GM18868 (cell line): ENCODE results near the gene TMC5.
"Not testable (repeated sequence)": the region's sequence is repeated elsewhere in the genome, so short reads cannot be mapped to it uniquely, and the experiment has no call there.

Source experiments
- ATAC-seq: cut with Tn5 transposase; IDR thresholded peaks from one replicate; pipeline ENCODE4 v1.9.1; 2021; ENCODE audit warnings: mild to moderate bottlenecking, moderate library complexity; ENCODE audit not compliant: unreplicated experiment

The TMC5 gene

DNA sequence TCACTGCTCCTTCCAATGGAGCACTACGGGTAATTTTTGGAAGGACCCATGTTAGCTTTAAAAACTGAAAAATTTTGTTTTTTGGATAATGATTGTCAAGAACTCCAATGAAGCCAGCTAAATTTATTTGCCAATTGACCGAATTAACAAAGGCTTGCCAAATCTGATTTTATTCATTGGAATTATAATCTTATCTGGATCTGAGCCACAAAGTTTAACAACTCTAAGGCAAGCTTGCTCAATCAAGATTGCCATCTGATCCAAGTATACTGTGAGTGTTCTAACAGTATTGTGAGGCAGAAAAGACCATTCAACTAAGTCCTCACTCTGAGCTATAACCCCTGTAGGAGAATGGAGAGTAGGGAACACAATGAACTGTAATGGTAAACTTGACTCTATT lies 20.3 kb upstream of the TMC5 start:
- ATAC-seq, result not testable (repeated sequence)

- no peak for ATAC-seq
Observed at GRCh38 chr16:19400711-19401110, 17.0 kb upstream of the TMC5 start.

DNA sequence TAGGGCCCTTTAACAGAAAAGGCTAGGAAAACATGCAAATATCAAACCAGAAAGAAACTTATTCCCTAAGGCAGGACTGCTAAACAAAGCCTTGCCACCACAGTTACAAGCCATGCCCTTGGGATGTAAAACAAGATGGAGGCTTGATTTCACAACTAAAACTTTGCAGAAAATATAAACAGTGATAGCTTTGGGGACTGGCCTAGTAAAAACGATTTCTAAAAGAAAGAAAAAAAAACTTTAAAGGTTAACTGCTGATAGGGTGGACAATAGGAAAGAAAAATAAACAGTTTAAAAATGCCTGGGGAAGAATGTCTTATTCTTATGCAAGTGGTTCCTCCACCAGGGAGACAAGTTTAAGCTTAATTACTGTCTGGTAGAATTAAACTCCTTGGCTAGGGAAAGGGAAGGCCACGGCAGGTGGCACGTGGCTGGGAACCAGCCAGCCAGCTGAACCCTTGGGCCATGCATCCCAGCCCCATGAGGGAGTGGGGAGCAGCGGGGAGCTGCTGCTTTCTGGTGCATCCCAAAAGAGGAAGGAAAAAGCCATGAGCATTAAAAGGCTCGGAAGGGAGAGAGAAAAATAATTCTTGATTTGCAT lies 10.7 kb upstream of the TMC5 start:
- ATAC-seq, result no peak

DNA sequence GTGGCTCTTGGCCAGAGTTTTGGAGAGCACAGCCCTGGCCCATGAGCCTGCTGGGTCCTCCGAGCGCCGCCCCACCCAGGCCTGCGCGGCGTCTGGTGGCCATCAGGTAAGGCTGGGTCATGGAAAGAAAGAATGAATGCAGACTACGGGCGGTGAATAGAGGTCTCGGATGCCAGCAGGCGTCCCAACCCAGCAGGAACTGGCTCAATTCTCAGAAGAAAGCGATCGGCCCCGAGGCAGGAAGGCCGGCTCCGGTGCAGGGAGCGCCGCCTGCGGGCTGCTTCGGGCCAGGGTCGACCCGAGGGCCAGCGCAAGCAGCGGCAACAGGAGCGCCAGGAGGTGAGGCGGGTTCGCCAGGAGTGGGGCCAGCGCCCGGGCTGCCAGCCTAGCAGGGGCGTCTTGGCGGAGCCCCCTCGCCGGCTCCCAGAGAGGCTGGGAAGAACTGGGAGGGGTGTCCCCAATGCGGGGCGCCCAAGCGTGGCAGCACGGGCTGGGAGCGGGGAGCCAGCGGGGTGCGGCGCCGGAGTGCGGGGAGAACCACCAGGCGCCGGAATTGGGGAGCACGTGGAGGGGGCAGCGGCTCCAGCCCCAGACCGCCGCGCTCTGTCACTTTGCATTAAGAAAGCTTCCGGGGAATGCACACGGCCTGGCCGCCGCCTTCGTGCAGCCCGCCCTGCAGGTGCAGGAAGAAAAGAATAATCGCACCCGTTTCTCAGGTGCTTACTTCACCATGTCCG lies 7.1 kb upstream of the TMC5 start:
- ATAC-seq, result no peak

DNA sequence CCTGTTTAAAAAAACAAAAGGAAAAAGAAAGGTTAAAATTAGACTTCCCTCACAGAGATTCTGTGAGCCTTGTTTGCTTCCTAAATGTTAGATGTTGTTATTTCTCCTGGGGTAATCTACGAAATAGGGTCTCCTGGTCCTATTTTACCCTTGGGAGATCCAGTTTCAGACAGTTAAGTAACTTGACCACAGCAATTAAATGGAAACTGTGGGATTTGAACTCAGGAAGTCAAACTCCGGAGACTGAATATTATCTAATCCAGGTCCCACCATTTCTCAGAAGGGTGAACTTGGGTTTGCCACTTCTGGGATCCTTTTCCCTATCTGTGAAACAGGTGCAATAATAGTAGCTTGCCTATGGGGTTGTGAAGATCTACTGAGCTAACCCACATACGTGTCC lies 6.4 kb upstream of the TMC5 start:
- no peak for ATAC-seq

DNA sequence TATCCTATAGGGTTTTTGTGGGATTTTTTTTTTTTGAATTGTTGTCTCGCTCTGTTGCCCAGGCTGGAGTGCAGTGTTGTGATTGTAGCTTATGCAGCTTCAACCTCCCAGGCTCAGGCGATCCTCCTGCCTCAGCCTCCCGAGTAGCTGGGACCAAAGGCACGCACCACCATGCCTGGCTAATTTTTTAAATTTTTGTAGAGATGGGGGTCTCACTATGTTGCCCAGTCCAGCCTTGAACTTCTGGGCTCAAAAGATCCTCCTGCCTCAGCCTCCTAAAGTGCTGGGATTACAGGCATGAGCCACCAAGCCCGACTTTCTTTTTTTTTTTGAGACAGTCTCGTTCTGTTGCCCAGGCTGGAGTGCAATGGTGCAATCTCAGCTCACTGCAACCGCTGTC lies 5.6 kb upstream of the TMC5 start:
- ATAC-seq, result not testable (repeated sequence)

DNA sequence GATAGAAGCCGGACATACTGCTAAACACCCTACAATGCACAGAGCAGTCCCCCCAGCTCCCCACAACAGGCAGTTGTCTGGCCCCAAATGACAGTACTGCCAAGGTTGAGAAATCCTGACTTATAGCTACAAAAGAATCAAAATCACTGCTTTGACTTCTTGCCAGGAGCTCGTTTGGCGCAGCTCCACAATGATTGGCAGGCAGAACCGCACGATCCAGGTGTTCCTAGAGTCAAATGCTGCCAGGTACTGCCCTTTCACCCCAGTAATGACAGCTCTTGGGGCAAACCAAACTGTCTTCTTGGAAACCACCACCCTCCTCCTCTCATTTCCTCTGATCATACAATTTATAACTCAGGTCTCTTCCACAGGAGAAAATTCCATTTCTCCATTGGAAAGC lies 2.2 kb upstream of the TMC5 start:
- ATAC-seq, result no peak

- no peak for ATAC-seq
Observed at GRCh38 chr16:19415918-19416317, 1.8 kb upstream of the TMC5 start.

DNA sequence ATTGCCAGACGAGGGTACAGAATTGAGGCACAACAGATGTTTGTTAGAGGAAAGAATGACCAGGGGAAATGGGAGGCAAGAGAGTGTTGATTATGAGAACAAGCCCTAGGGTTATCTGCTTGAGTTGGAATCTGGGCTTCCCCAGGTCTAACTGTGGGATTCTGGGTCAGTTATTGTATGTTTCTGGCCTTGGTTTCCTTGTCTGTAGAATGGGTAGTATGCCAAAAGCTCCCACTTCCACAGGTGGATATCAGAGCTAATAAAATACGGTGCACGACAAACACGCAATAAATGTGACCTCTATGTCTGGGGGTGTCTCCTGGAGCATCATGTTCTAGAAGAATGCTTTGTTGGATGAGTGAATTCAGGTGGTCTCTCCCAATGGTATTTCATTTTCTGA lies 517 bp downstream of the TMC5 start:
- ATAC-seq, result no peak

DNA sequence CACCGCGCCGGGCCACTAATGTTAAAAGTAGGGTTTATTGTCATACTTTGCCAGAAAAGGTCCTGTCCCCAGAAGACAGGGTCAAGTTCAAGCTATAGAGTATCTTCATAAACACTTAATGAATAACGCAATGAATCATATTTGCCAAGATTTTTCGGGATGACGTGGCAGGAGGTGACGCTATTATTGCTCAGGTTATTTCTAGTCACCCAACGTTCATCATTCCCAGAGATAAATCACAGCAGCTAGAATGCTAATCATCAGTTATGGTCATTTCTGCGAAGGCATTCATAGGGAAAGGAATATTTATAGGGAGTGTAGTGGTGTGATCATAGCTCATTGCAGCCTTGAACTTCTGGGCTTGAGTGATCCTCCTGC lies 2.0 kb downstream of the TMC5 start:
- ATAC-seq, result no peak

GRCh38 chr16:19424478-19424877 lies 6.8 kb downstream of the TMC5 start:
- ATAC-seq, result no peak

GRCh38 chr16:19430345-19430744 lies 12.7 kb downstream of the TMC5 start:
- ATAC-seq, result no peak

DNA sequence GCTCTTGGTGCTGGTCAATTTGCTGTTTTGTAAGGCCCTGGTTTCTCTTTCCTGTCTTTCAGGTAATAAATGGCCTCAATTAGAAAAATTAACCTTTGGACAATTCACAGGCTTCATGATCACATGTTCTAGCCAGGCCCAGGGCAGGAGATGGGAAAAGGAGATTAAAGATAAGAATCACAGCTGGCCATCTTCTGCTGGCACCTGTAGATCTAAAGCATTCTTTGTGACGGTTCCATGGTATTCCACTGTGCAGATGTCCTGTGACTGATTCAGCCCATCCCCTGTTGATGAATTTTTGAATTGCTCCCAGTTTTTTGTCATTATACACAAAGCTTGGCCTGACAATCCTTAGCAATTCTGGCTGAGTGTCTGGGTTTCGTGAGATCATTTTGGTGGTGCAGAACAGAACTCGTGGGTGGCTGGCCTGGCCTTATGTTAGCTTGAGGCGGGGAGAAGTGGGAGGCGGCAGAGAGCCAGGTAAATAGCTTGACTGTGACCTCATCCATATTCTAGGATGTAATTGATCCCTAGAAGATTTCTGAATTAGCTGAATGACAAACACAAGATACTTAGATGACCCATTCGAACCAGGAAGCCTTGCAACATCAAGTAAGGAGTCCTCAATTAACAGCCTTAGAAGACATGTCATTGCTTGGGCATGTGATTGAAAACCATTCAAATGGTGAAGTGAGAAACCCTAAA lies 14.1 kb downstream of the TMC5 start:
- ATAC-seq, result no peak

DNA sequence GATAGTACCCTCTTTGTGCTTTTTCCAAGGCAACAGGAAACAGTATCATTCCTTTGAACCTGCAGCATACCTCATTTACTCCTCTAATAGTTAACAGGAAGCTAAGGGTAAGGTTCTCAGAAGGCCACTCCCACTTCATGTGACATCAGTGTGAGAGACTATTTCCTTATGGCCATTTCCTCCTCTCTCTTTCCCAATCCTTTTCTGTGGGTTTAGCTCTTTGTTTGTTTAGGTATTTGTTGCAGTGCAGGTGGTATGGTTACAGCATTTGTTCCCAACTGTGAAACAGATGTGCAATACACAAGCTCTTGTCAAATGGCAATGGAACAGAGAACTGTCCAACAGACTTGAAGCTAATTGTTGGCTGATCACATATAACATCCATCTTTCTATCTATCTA lies 14.7 kb downstream of the TMC5 start:
- ATAC-seq, result no peak

DNA sequence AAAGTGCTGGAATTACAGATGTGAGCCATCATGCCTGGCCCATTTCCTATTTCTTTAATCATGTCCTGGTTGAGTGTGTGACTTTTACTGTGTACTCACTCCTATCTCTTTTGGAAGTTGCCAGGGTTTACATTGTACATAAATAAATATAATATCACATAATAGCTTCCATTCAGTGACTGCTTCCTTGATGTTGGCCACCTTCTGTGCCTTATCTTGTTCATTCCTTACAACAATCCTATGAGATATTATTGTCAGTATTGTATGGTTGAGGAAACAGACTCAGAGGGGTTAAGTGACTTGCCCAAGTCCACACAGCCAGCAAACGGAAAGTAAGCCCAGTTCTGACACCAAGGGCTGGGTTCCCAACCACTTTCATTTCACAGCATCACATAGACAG lies 16.9 kb downstream of the TMC5 start:
- ATAC-seq, result no peak

GRCh38 chr16:19436540-19436939 lies 18.9 kb downstream of the TMC5 start:
- no peak for ATAC-seq

- no peak for ATAC-seq
Observed at GRCh38 chr16:19437280-19437679, 19.6 kb downstream of the TMC5 start.

DNA sequence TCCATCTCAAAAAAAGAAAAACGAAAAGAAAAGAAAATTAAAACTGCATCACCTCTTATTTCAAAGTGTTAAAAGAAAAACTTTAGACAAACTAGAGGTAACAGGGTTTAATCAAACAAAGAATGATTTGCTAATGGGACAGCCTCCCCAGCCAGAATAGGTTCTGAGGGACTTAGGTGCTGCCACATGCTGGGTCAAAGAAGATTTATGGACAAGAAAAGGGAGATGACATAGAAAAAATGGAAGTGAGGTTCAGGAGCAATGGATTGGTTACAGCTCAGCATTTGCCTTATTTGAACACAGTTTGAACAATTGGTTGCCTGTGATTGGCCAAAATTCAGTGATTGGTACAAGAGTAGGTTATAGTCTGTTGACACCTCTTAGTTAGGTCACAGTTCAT lies 21.1 kb downstream of the TMC5 start:
- no peak for ATAC-seq

- no peak for ATAC-seq
Observed at GRCh38 chr16:19439483-19439882, 21.8 kb downstream of the TMC5 start.

- no peak for ATAC-seq
Observed at GRCh38 chr16:19443659-19444058, 26.0 kb downstream of the TMC5 start.

DNA sequence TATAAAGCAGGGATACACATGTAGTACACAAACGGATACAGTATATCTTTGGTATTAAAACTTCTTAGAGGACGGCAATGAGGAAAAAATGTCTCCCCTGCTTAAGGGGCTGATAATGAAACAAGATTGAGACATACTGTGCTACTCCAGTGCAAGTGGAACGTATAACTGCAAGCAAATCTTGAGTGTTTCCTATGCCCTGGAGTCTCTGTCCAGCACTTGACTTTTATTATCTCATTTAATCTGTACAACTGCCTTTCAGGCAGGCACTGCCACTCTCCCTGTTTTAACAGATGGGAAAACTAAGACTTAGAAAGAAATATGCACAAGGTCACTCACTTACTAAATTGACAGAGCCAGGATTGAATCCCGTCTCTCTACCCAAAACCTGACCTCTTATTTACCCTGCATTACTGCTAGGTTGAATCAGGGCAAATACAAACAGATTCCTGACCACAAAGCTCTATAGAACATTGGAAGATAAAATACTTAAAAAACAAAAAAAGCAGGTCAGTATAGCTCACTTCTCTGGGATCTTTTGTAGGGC lies 28.7 kb downstream of the TMC5 start:
- ATAC-seq, result no peak

GRCh38 chr16:19446886-19447285 lies 29.2 kb downstream of the TMC5 start:
- no peak for ATAC-seq
